Vagina (tissue), 2 donors: ENCODE results near the gene CTDSPL. TPM values are rescaled to one million over a fixed set of nuclear protein-coding genes. Genes with fewer than 3 reads are reported as not detected.

Experiments used
- DNase-seq, 2 donors: peaks; one replicate each; pipeline ENCODE4 v3.0.0-alpha.2; 2017; ENCODE audit errors: extremely low spot score in 2 of 2
- H3K27ac ChIP-seq: fragments of 200-600 bp; sonication (generic); one replicate; pipeline ENCODE4 v1.5.1; 2019
- H3K27me3 ChIP-seq: fragments of 200-600 bp; sonication (generic); one replicate; pipeline ENCODE4 v1.5.1; 2019
- H3K36me3 ChIP-seq, 2 donors: fragments of 200-600 bp; sonication (generic); one replicate each; pipeline ENCODE4 v1.5.1; 2017 to 2019
- H3K4me1 ChIP-seq: fragments of 200-600 bp; sonication (generic); one replicate; pipeline ENCODE4 v1.5.1; 2019
- H3K4me3 ChIP-seq, 2 donors: fragments of 200-600 bp; sonication (generic); 1 replicate in 1 of 2; 2 replicates in 1 of 2; pipeline ENCODE4 v1.5.1; 2016 to 2019
- H3K9me3 ChIP-seq: fragments of 200-600 bp; sonication (generic); one replicate; pipeline ENCODE4 v1.5.1; 2019
- CTCF ChIP-seq, 3 experiments: fragments of 450-650 bp in 2 of 3; fragments of 200-600 bp in 1 of 3; sonication (generic) in 1 of 3; IDR thresholded peaks; one replicate each; pipeline ENCODE4 v1.5.1; 2017 to 2019; ENCODE audit warnings: antibody characterized with exemption in 3 of 3, mild to moderate bottlenecking in 2 of 3, moderate library complexity in 2 of 3
- POLR2A ChIP-seq, 2 donors: fragments of 450-650 bp; IDR thresholded peaks; one replicate each; pipeline ENCODE4 v1.6.1; 2017; ENCODE audit warnings: antibody characterized with exemption in 2 of 2, mild to moderate bottlenecking in 2 of 2, moderate library complexity in 2 of 2
- POLR2AphosphoS5 ChIP-seq, 2 donors: sonication (generic); formaldehyde crosslinking; IDR thresholded peaks; one replicate each; pipeline ENCODE4 v1.9.0; 2017; ENCODE audit warnings: antibody characterized with exemption in 2 of 2, mild to moderate bottlenecking in 2 of 2, low read depth in 1 of 2; ENCODE audit not compliant: insufficient read depth in 1 of 2
- intact Hi-C: fragments of 100-400 bp; cut with DNase I; formaldehyde crosslinking; loops from one replicate; pipeline ENCODE4 v1.15.1; 2023
- total RNA-seq: library from RNA; depleted of rRNA; stranded (reverse); fragments of >200 nt; gene quantifications from one replicate; pipeline ENCODE4 v1.2.3, GENCODE V29; 2016

The CTDSPL gene
- total RNA-seq, 1 donor from 2014 or later = 28.0 TPM

DNA sequence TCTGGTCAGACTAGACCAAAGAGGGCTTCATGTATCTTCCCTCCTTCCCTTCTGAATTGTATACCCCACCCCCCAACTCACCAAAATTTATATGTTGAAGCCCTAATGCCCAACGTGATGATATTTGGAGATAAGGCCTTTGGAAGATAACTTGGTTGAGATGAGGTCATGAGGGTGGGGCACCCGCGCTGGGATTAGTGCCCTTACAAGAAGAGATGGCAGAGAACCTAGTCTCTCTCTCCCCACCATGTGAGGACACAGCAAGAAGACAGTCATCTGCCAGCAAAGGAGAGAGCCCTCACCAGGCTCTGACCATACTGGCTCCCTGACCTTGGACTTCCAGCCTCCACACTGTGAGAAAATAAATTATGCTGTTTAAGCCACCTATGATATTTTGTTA, 154.3 kb downstream of the CTDSPL start:
- intact Hi-C loops = no loop called here
- H3K36me3 ChIP-seq = peaks cover 0 to 53% of the 10 kb centered on the region in 2 donors
- H3K27me3 ChIP-seq = no peaks in the 10 kb centered on the region
- H3K4me3 ChIP-seq = no peak overlapping the region
- H3K27ac ChIP-seq = no peak overlapping the region
- no peaks in the 10 kb centered on the region for H3K9me3 ChIP-seq
- TF ChIP-seq CTCF (IDR thresholded peaks at IDR 0.05) (no peak), POLR2A (IDR thresholded peaks at IDR 0.05) (no peak), POLR2AphosphoS5 (IDR thresholded peaks at IDR 0.05; ENCODE audit: insufficient read depth in 1 of 2, low read depth in 1 of 2) (no peak)
- no peak for DNase-seq
- no peaks in the 10 kb centered on the region for H3K4me1 ChIP-seq

GRCh38 chr3:38016410-38016809, 154.7 kb downstream of the CTDSPL start:
- intact Hi-C loops = no loop called here
- H3K27ac ChIP-seq = no peak overlapping the region
- H3K4me1 ChIP-seq = no peaks in the 10 kb centered on the region
- H3K36me3 ChIP-seq = peaks cover 0 to 49% of the 10 kb centered on the region in 2 donors
- H3K4me3 ChIP-seq = no peak overlapping the region
- no peaks in the 10 kb centered on the region for H3K9me3 ChIP-seq
- TF ChIP-seq POLR2AphosphoS5 (IDR thresholded peaks at IDR 0.05; ENCODE audit: insufficient read depth in 1 of 2, low read depth in 1 of 2) (no peak), CTCF (IDR thresholded peaks at IDR 0.05) (no peak), POLR2A (IDR thresholded peaks at IDR 0.05) (no peak)
- no peak for DNase-seq
- no peaks in the 10 kb centered on the region for H3K27me3 ChIP-seq

- Histone ChIP-seq H3K9me3 (no peaks in the 10 kb centered on the region), H3K4me3 (no peak overlapping the region), H3K4me1 (no peaks in the 10 kb centered on the region), H3K36me3 (peaks cover 0 to 47% of the 10 kb centered on the region in 2 donors), H3K27ac (no peak overlapping the region), H3K27me3 (no peaks in the 10 kb centered on the region)
- intact Hi-C loops = no loop called here
- DNase-seq = no peak
- TF ChIP-seq POLR2AphosphoS5 (IDR thresholded peaks at IDR 0.05; ENCODE audit: insufficient read depth in 1 of 2, low read depth in 1 of 2) (no peak), CTCF (IDR thresholded peaks at IDR 0.05) (no peak), POLR2A (IDR thresholded peaks at IDR 0.05) (no peak)
Observed at GRCh38 chr3:38016847-38017444, 155.3 kb downstream of the CTDSPL start.

- no peak overlapping the region for H3K4me3 ChIP-seq
- intact Hi-C loops = no loop called here
- no peaks in the 10 kb centered on the region for H3K27me3 ChIP-seq
- peaks cover 5% of the 10 kb centered on the region for H3K4me1 ChIP-seq
- TF ChIP-seq POLR2AphosphoS5 (IDR thresholded peaks at IDR 0.05; ENCODE audit: insufficient read depth in 1 of 2, low read depth in 1 of 2) = no peak
- no peak for TF ChIP-seq CTCF (IDR thresholded peaks at IDR 0.05)
- no peak for TF ChIP-seq POLR2A (IDR thresholded peaks at IDR 0.05)
- no peak overlapping the region for H3K27ac ChIP-seq
- H3K9me3 ChIP-seq = no peaks in the 10 kb centered on the region
- peaks cover 0 to 47% of the 10 kb centered on the region in 2 donors for H3K36me3 ChIP-seq
- DNase-seq = no peak
Observed at GRCh38 chr3:38017445-38018295, 156.0 kb downstream of the CTDSPL start.
